ENCODE measurements around the gene SOHLH1. TPM values are rescaled to one million over a fixed set of nuclear protein-coding genes. Genes with fewer than 3 reads are reported as not detected.

The SOHLH1 gene
- total RNA-seq, 1 experiment from 2014 or later: not detected

DNA sequence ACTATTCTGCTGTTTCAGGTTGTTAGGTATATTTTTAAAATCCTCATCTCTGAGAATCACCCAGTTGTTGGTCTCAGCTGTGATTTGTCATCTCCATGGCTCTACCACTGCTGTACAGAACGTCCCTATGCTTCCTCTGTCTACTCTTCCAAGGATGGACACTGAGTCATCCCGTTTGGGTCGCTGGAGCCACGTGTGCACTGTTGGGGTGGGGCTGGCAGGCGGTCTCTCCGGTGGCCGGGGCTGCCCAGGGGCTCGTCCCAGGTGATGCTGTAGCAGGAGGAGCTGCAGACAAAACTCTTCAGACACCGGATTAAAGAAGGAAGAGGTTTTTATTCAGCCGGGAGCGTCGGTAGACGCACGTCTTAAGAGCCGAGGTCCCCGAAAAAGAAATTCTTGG, 19.2 kb downstream of the SOHLH1 start:
- H3K4me3 ChIP-seq (ENCODE audit: low read depth, low read length, poor library complexity, severe bottlenecking): no peak overlapping the region
- no peaks in the 10 kb centered on the region for H3K27me3 ChIP-seq (replicated peaks; ENCODE audit: insufficient read depth, low read depth, low read length, poor library complexity)
- TF ChIP-seq EZH2 (IDR thresholded peaks at IDR 0.05; ENCODE audit: borderline replicate concordance, low read depth, low read length, poor library complexity, severe bottlenecking): no peak
- TF ChIP-seq, protein P1, sequence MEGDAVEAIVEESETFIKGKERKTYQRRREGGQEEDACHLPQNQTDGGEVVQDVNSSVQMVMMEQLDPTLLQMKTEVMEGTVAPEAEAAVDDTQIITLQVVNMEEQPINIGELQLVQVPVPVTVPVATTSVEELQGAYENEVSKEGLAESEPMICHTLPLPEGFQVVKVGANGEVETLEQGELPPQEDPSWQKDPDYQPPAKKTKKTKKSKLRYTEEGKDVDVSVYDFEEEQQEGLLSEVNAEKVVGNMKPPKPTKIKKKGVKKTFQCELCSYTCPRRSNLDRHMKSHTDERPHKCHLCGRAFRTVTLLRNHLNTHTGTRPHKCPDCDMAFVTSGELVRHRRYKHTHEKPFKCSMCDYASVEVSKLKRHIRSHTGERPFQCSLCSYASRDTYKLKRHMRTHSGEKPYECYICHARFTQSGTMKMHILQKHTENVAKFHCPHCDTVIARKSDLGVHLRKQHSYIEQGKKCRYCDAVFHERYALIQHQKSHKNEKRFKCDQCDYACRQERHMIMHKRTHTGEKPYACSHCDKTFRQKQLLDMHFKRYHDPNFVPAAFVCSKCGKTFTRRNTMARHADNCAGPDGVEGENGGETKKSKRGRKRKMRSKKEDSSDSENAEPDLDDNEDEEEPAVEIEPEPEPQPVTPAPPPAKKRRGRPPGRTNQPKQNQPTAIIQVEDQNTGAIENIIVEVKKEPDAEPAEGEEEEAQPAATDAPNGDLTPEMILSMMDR (conservative IDR thresholded peaks at IDR 0.05; ENCODE audit: low read depth, low read length): no peak
- no peak for DNase-seq (ENCODE audit: low spot score)
- intact Hi-C loops (cut with micrococcal nuclease; ENCODE audit: unreplicated experiment): no loop called here
- ChIA-PET POLR2A (ENCODE audit: low non-redundant PET) (no interaction called here), CTCF (no interaction called here)
- H3K9me3 ChIP-seq (ENCODE audit: low read depth, low read length, poor library complexity, severe bottlenecking): no peaks in the 10 kb centered on the region
- no TSS peak for BruUV-seq (replicated peaks)
- H3K4me1 ChIP-seq (ENCODE audit: insufficient read depth, low read length, poor library complexity, severe bottlenecking): no peaks in the 10 kb centered on the region
- no peak overlapping the region for H3K27ac ChIP-seq (ENCODE audit: low read depth, low read length, poor library complexity, severe bottlenecking)
- H3K36me3 ChIP-seq (ENCODE audit: insufficient read depth, low read length, poor library complexity, severe bottlenecking): no peaks in the 10 kb centered on the region

DNA sequence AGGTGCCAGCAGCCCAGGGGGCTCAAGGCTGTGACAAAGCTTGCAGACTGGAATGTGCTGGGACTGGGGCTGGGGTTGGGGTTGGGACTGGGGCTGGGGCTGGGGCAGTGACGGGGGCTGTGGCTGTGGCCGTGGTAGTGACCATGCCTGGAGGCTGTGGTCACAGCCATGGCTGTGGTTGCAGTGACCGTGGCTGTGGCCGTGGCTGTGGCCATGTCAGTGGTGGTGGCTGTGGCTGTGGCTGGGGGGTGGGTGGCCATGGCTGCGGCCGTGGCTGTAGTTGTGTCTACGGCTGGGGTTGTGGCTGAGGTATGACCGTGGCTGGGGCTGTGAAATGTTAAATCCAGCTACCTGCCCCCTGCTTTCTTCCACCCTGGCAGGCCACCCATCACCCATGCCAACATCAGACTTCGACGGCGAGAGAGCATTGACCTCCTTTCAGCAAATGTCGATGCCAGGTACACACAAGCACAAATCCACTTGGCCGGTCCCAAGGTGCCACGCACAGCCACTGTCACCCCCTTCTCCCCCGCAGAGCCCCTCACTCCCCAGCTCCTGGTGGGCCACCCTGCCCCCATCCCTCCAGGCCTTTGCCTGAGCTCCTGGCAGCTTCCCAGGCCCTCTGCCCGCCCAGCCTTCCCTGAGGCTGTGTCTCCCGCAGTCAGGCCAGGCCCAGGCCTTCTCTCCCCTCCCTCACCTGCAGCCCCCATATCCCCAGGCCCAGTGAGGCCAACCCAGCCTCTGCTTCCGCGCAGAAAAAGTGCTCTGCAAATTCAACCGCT, 20.9 kb downstream of the SOHLH1 start:
- no peaks in the 10 kb centered on the region for H3K4me1 ChIP-seq (ENCODE audit: insufficient read depth, low read length, poor library complexity, severe bottlenecking)
- intact Hi-C loops (cut with micrococcal nuclease; ENCODE audit: unreplicated experiment): no loop called here
- ChIA-PET POLR2A (ENCODE audit: low non-redundant PET) (no interaction called here), CTCF (no interaction called here)
- no peaks in the 10 kb centered on the region for H3K9me3 ChIP-seq (ENCODE audit: low read depth, low read length, poor library complexity, severe bottlenecking)
- BruUV-seq (replicated peaks): no TSS peak
- H3K36me3 ChIP-seq (ENCODE audit: insufficient read depth, low read length, poor library complexity, severe bottlenecking): no peaks in the 10 kb centered on the region
- H3K27ac ChIP-seq (ENCODE audit: low read depth, low read length, poor library complexity, severe bottlenecking): no peak overlapping the region
- H3K27me3 ChIP-seq (replicated peaks; ENCODE audit: insufficient read depth, low read depth, low read length, poor library complexity): peaks cover under 1% of the 10 kb centered on the region
- H3K4me3 ChIP-seq (ENCODE audit: low read depth, low read length, poor library complexity, severe bottlenecking): no peak overlapping the region
- TF ChIP-seq, protein P1 (conservative IDR thresholded peaks at IDR 0.05; ENCODE audit: low read depth, low read length): no peak
- TF ChIP-seq EZH2 (IDR thresholded peaks at IDR 0.05; ENCODE audit: borderline replicate concordance, low read depth, low read length, poor library complexity, severe bottlenecking): no peak
- no peak for DNase-seq (ENCODE audit: low spot score)

DNA sequence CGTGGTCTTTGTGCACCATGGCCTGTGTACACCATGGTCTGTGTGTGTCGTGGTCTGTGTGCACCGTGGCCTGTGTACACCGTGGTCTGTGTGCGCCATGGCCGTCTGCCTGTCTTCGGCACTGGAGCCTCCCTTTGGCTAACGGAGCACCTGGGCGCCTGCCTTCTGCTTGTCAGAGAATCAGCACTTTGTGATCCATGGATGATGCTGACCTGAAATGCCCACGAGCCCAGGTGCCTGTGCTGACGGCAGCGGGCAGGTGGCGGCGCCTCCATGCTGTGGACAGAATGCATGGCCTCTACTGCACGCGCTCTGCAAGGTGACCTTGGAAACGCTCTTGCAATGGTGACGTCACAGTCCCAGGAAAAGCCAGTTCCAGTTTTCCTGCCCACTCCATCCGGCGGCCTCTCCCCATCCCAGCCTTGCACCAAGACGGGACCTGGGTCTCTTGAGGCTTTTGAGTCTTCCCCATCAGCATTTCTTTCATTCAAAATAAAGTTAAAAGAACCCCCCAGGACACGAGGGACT, 21.6 kb downstream of the SOHLH1 start:
- POLR2A ChIA-PET (ENCODE audit: low non-redundant PET): no interaction called here
- no peak for DNase-seq (ENCODE audit: low spot score)
- no peak for TF ChIP-seq EZH2 (IDR thresholded peaks at IDR 0.05; ENCODE audit: borderline replicate concordance, low read depth, low read length, poor library complexity, severe bottlenecking)
- TF ChIP-seq, protein P1 (conservative IDR thresholded peaks at IDR 0.05; ENCODE audit: low read depth, low read length): no peak

More for the DNA sequence above, 21.6 kb downstream of the SOHLH1 start:
- H3K36me3 ChIP-seq (ENCODE audit: insufficient read depth, low read length, poor library complexity, severe bottlenecking): no peaks in the 10 kb centered on the region
- peaks cover 5% of the 10 kb centered on the region for H3K27me3 ChIP-seq (replicated peaks; ENCODE audit: insufficient read depth, low read depth, low read length, poor library complexity)
- no peak overlapping the region for H3K27ac ChIP-seq (ENCODE audit: low read depth, low read length, poor library complexity, severe bottlenecking)
- H3K4me3 ChIP-seq (ENCODE audit: low read depth, low read length, poor library complexity, severe bottlenecking): no peak overlapping the region
- BruUV-seq (replicated peaks): no TSS peak
- no peaks in the 10 kb centered on the region for H3K4me1 ChIP-seq (ENCODE audit: insufficient read depth, low read length, poor library complexity, severe bottlenecking)
- H3K9me3 ChIP-seq (ENCODE audit: low read depth, low read length, poor library complexity, severe bottlenecking): no peaks in the 10 kb centered on the region
- CTCF ChIA-PET: no interaction called here
- intact Hi-C loops (cut with micrococcal nuclease; ENCODE audit: unreplicated experiment): no loop called here

All from A673 (cell line).